HL-60 (cell line): ENCODE data around the gene TUBB2B.
"Not testable (repeated sequence)": the region's sequence is repeated elsewhere in the genome, so short reads cannot be mapped to it uniquely, and the experiment has no call there.

ENCODE experiments used
- DNase-seq, 2 experiments: peaks; one replicate each; pipeline ENCODE4 v3.0.0-alpha.2; 2010 to 2020; ENCODE audit warnings: low read depth in 1 of 2, low spot score in 1 of 2
- H3K27ac ChIP-seq: fragments of 250-450 bp; sonication (Bioruptor Pico); replicated peaks from 2 replicates; pipeline ENCODE4 v1.5.1; 2020; ENCODE audit warnings: mild to moderate bottlenecking, moderate library complexity
- H3K27me3 ChIP-seq: fragments of 250-450 bp; sonication (Bioruptor Pico); 2 replicates; pipeline ENCODE4 v1.5.1; 2021; ENCODE audit warnings: mild to moderate bottlenecking, moderate library complexity; ENCODE audit not compliant: insufficient read depth, poor library complexity, severe bottlenecking
- H3K4me3 ChIP-seq: replicated peaks from 2 replicates; pipeline ENCODE4 v1.5.1; 2011; ENCODE audit warnings: mild to moderate bottlenecking, control low read depth, low read length; ENCODE audit not compliant: insufficient read depth
- GABPA ChIP-seq: IDR thresholded peaks from 2 replicates; pipeline ENCODE4 v1.6.1; 2012; ENCODE audit warnings: low read depth
- POLR2AphosphoS5 ChIP-seq: IDR thresholded peaks from 2 replicates; pipeline ENCODE4 v1.6.1; 2012; ENCODE audit warnings: low read depth
- SPI1 ChIP-seq: IDR thresholded peaks from 2 replicates; pipeline ENCODE4 v1.6.1; 2012; ENCODE audit warnings: low read depth, mild to moderate bottlenecking, borderline replicate concordance
- TF ChIP-seq, protein P1 (sequence below): IDR thresholded peaks from 2 replicates; pipeline ENCODE4 v1.6.1; 2012; ENCODE audit warnings: low read depth; ENCODE audit not compliant: insufficient replicate concordance
- TF ChIP-seq, protein P2 (sequence below): IDR thresholded peaks from one replicate; pipeline ENCODE4 v1.5.1; 2011; ENCODE audit warnings: low read length, control low read depth, inconsistent platforms; ENCODE audit not compliant: insufficient read depth

Gene TUBB2B

DNA sequence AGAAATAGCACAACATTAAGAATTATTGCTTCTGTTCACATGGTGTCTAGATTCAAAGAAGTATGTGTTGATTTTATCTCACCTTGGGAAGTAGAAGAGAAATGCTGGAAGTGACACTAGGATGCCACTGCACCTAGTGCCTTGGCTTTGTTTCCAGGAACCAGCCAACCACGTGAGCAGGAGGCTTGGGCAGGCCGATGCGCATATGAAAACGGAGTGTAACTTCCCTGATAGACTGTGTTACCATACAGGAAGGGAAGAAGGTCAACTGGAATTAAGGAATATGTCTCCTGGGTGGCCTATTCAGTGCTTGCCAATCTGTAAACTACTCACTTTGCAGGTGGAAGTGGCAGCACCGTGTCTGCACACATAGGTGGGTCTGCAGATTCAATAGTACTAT is 28.1 kb downstream of the TUBB2B start:
- Histone ChIP-seq H3K27ac (no peak overlapping the region), H3K4me3 (no peak overlapping the region), H3K27me3 (no peaks in the 10 kb centered on the region)
- TF ChIP-seq POLR2AphosphoS5: no peak
- TF ChIP-seq, protein P1, sequence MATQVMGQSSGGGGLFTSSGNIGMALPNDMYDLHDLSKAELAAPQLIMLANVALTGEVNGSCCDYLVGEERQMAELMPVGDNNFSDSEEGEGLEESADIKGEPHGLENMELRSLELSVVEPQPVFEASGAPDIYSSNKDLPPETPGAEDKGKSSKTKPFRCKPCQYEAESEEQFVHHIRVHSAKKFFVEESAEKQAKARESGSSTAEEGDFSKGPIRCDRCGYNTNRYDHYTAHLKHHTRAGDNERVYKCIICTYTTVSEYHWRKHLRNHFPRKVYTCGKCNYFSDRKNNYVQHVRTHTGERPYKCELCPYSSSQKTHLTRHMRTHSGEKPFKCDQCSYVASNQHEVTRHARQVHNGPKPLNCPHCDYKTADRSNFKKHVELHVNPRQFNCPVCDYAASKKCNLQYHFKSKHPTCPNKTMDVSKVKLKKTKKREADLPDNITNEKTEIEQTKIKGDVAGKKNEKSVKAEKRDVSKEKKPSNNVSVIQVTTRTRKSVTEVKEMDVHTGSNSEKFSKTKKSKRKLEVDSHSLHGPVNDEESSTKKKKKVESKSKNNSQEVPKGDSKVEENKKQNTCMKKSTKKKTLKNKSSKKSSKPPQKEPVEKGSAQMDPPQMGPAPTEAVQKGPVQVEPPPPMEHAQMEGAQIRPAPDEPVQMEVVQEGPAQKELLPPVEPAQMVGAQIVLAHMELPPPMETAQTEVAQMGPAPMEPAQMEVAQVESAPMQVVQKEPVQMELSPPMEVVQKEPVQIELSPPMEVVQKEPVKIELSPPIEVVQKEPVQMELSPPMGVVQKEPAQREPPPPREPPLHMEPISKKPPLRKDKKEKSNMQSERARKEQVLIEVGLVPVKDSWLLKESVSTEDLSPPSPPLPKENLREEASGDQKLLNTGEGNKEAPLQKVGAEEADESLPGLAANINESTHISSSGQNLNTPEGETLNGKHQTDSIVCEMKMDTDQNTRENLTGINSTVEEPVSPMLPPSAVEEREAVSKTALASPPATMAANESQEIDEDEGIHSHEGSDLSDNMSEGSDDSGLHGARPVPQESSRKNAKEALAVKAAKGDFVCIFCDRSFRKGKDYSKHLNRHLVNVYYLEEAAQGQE: no peak
- TF ChIP-seq SPI1: no peak
- TF ChIP-seq, protein P2, sequence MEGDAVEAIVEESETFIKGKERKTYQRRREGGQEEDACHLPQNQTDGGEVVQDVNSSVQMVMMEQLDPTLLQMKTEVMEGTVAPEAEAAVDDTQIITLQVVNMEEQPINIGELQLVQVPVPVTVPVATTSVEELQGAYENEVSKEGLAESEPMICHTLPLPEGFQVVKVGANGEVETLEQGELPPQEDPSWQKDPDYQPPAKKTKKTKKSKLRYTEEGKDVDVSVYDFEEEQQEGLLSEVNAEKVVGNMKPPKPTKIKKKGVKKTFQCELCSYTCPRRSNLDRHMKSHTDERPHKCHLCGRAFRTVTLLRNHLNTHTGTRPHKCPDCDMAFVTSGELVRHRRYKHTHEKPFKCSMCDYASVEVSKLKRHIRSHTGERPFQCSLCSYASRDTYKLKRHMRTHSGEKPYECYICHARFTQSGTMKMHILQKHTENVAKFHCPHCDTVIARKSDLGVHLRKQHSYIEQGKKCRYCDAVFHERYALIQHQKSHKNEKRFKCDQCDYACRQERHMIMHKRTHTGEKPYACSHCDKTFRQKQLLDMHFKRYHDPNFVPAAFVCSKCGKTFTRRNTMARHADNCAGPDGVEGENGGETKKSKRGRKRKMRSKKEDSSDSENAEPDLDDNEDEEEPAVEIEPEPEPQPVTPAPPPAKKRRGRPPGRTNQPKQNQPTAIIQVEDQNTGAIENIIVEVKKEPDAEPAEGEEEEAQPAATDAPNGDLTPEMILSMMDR: no peak
- no peak for TF ChIP-seq GABPA
- DNase-seq: no peak

- H3K27me3 ChIP-seq, H3K4me3 ChIP-seq, H3K27ac ChIP-seq, DNase-seq: not testable (repeated sequence)
Measured at GRCh38 chr6:3197734-3198133, 29.7 kb downstream of the TUBB2B start.

- no peaks in the 10 kb centered on the region for H3K27me3 ChIP-seq
- DNase-seq: no peak
- no peak overlapping the region for H3K4me3 ChIP-seq
- no peak overlapping the region for H3K27ac ChIP-seq
- TF ChIP-seq POLR2AphosphoS5 (no peak), GABPA (no peak), SPI1 (no peak)
- TF ChIP-seq, protein P2: no peak
- TF ChIP-seq, protein P1: no peak
Measured at GRCh38 chr6:3196770-3197169, 30.7 kb downstream of the TUBB2B start.

- Histone ChIP-seq H3K4me3 (no peak overlapping the region), H3K27me3 (no peaks in the 10 kb centered on the region), H3K27ac (no peak overlapping the region)
- TF ChIP-seq, protein P2: no peak
- TF ChIP-seq SPI1: peak; percentile 83
- TF ChIP-seq, protein P1: no peak
- DNase-seq: peak in 1 of 2 experiments; percentile 17
Measured at GRCh38 chr6:3195695-3196497, 31.6 kb downstream of the TUBB2B start.
